GM18498 (cell line): Measurements from ENCODE around the gene EEF1G.
"Not testable (repeated sequence)": the region's sequence is repeated elsewhere in the genome, so short reads cannot be mapped to it uniquely, and the experiment has no call there.

Experiments
- ATAC-seq: cut with Tn5 transposase; IDR thresholded peaks from one replicate; pipeline ENCODE4 v1.9.1; 2021; ENCODE audit warnings: mild to moderate bottlenecking, moderate library complexity; ENCODE audit not compliant: unreplicated experiment

Gene EEF1G

GRCh38 chr11:62556108-62556874 is 17.4 kb downstream of the EEF1G start:
- ATAC-seq = peak; percentile 45

- ATAC-seq = peak; percentile 35
These were observed 18.1 kb downstream of the EEF1G start for GRCh38 chr11:62555464-62556107.

GRCh38 chr11:62554387-62555167 is 19.1 kb downstream of the EEF1G start:
- no peak for ATAC-seq

- ATAC-seq = no peak
These were observed 19.8 kb downstream of the EEF1G start for GRCh38 chr11:62553839-62554361.

- ATAC-seq = no peak
These were observed 20.4 kb downstream of the EEF1G start for GRCh38 chr11:62553080-62553838.

GRCh38 chr11:62552485-62553079 is 21.1 kb downstream of the EEF1G start:
- ATAC-seq = no peak

GRCh38 chr11:62550478-62550877 is 23.2 kb downstream of the EEF1G start:
- not testable (repeated sequence) for ATAC-seq

- no peak for ATAC-seq
These were observed 25.0 kb downstream of the EEF1G start for GRCh38 chr11:62548545-62549335.

GRCh38 chr11:62547691-62548281 is 25.9 kb downstream of the EEF1G start:
- ATAC-seq = no peak

- ATAC-seq = no peak
These were observed 26.6 kb downstream of the EEF1G start for GRCh38 chr11:62546929-62547625.

- peak; percentile 36 for ATAC-seq
These were observed 27.3 kb downstream of the EEF1G start, which contains the start of gene AHNAK for GRCh38 chr11:62546244-62546928. AHNAK (minus strand) TSS chr11:62546806; CDS start chr11:62536098, 10,708 bp downstream.

GRCh38 chr11:62545437-62546243 is 28.1 kb downstream of the EEF1G start:
- ATAC-seq = no peak

- ATAC-seq = no peak
These were observed 28.9 kb downstream of the EEF1G start for GRCh38 chr11:62544581-62545436.

GRCh38 chr11:62543680-62544444 is 29.8 kb downstream of the EEF1G start:
- ATAC-seq = no peak
